H1 (cell line): Measurements from ENCODE around the gene PROM2. TPM values are rescaled to one million over a fixed set of nuclear protein-coding genes. Genes with fewer than 3 reads are reported as not detected.

Experiments
- CTCF ChIA-PET: fragments of 300-600 bp; sonication (Branson Sonifier 250); formaldehyde crosslinking; loops from one replicate; lab custom pipeline; 2021; ENCODE audit not compliant: partially characterized antibody; lab: Charles Lee
- POLR2A ChIA-PET: fragments of 300-600 bp; sonication (Branson Sonifier 250); formaldehyde crosslinking; loops from one replicate; lab custom pipeline; 2021; ENCODE audit warnings: inconsistent platforms; ENCODE audit not compliant: partially characterized antibody; lab: Charles Lee
- DNase-seq, 2 experiments: peaks; one replicate each; pipeline versions ENCODE4 v3.0.0 to v3.0.0-alpha.2; 2010 to 2022; ENCODE audit warnings: low spot score in 2 of 2, low read depth in 1 of 2, mixed read lengths in 1 of 2
- FAIRE-seq: peaks from 2 replicates; lab custom pipeline; 2011; peaks lifted over from hg19 to GRCh38; lab: Jason Lieb, UNC
- H2AFZ ChIP-seq: 2 replicates; pipeline ENCODE4 v1.8.1; 2012; ENCODE audit warnings: low read length, inconsistent platforms
- H2AK5ac ChIP-seq: 2 replicates; pipeline ENCODE4 v1.6.1; 2013; ENCODE audit warnings: low read depth, low read length
- H2BK120ac ChIP-seq: replicated peaks from 2 replicates; pipeline ENCODE3; 2013; ENCODE audit warnings: low read depth, low read length, inconsistent platforms
- H2BK12ac ChIP-seq: 2 replicates; pipeline ENCODE4 v1.6.1; 2013; ENCODE audit warnings: low read depth, low read length
- H2BK15ac ChIP-seq: 2 replicates; pipeline ENCODE4 v1.6.1; 2013; ENCODE audit warnings: low read length
- H2BK20ac ChIP-seq: 2 replicates; pipeline ENCODE4 v1.6.1; 2013; ENCODE audit warnings: low read length
- H2BK5ac ChIP-seq: 2 replicates; pipeline ENCODE4 v1.6.1; 2013; ENCODE audit warnings: low read depth, low read length
- H3K14ac ChIP-seq: 2 replicates; pipeline ENCODE4 v1.6.1; 2013; ENCODE audit warnings: inconsistent platforms; ENCODE audit not compliant: insufficient read length
- H3K18ac ChIP-seq: 2 replicates; pipeline ENCODE4 v1.6.1; 2013; ENCODE audit warnings: low read length; ENCODE audit errors: extremely low read depth
- H3K23ac ChIP-seq: 2 replicates; pipeline ENCODE4 v1.6.1; 2013; ENCODE audit warnings: inconsistent platforms; ENCODE audit not compliant: insufficient read length
- H3K23me2 ChIP-seq: 2 replicates; pipeline ENCODE4 v1.6.1; 2013; ENCODE audit warnings: low read depth, low read length
- H3K27ac ChIP-seq: 2 replicates; pipeline ENCODE4 v1.6.1; 2011; ENCODE audit warnings: low read depth, low read length, inconsistent platforms
- H3K27me3 ChIP-seq, 4 experiments: replicated peaks in 1 of 4; 1 replicate in 1 of 4; 2 replicates in 3 of 4; pipeline versions ENCODE4 v1.6.1 to v1.8.1; 2011 to 2013; ENCODE audit warnings: low read length in 3 of 4, mild to moderate bottlenecking in 3 of 4, inconsistent platforms in 2 of 4, mixed read lengths in 2 of 4, moderate library complexity in 1 of 4; ENCODE audit not compliant: control insufficient read depth in 3 of 4, insufficient read depth in 3 of 4; ENCODE audit errors: extremely low read depth in 1 of 4
- H3K36me3 ChIP-seq, 4 experiments: 2 replicates each; pipeline versions ENCODE4 v1.6.1 to v1.8.1; 2011 to 2013; ENCODE audit warnings: mild to moderate bottlenecking in 4 of 4, low read length in 3 of 4, moderate library complexity in 2 of 4, control low read depth in 1 of 4, inconsistent platforms in 1 of 4; ENCODE audit not compliant: insufficient read depth in 4 of 4, control insufficient read depth in 2 of 4
- H3K4ac ChIP-seq: replicated peaks from 2 replicates; pipeline ENCODE3; 2013; ENCODE audit warnings: low read length, low read depth, mixed read lengths, inconsistent platforms; ENCODE audit not compliant: insufficient read length
- H3K4me1 ChIP-seq, 4 experiments: replicated peaks in 1 of 4; 1 replicate in 1 of 4; 2 replicates in 3 of 4; pipeline versions ENCODE4 v1.6.1 to v1.8.1; 2011 to 2013; ENCODE audit warnings: low read length in 3 of 4, inconsistent platforms in 2 of 4, mixed read lengths in 1 of 4; ENCODE audit not compliant: insufficient read depth in 4 of 4, control insufficient read depth in 3 of 4
- H3K4me2 ChIP-seq, 2 experiments: 2 replicates each; pipeline versions ENCODE4 v1.6.1 to v1.8.1; 2011 to 2013; ENCODE audit warnings: low read depth in 2 of 2, low read length in 2 of 2, control low read depth in 1 of 2, inconsistent platforms in 1 of 2, mild to moderate bottlenecking in 1 of 2; ENCODE audit not compliant: insufficient read depth in 1 of 2
- H3K4me3 ChIP-seq, 4 experiments: fragments of 200-600, 300-600 bp in 1 of 4; sonication (generic), shearing (Covaris generic), sonication (Bioruptor Twin) in 1 of 4; 2 replicates each; pipeline versions ENCODE4 v1.5.1 to v1.8.1; 2011 to 2016; ENCODE audit warnings: low read length in 4 of 4, low read depth in 3 of 4, control low read depth in 2 of 4, inconsistent platforms in 2 of 4, mild to moderate bottlenecking in 2 of 4, mixed read lengths in 1 of 4, moderate library complexity in 1 of 4; ENCODE audit not compliant: insufficient read depth in 2 of 4; ENCODE audit errors: extremely low read depth in 1 of 4
- H3K56ac ChIP-seq: replicated peaks from 2 replicates; pipeline ENCODE3; 2013; ENCODE audit warnings: low read depth, mild to moderate bottlenecking, mixed read lengths, low read length, inconsistent platforms; ENCODE audit not compliant: insufficient read length
- H3K79me1 ChIP-seq: 2 replicates; pipeline ENCODE4 v1.6.1; 2013; ENCODE audit warnings: low read depth, low read length, control low read depth
- H3K79me2 ChIP-seq, 2 experiments: 2 replicates each; pipeline versions ENCODE4 v1.6.1 to v1.8.1; 2012 to 2013; ENCODE audit warnings: low read length in 2 of 2, mild to moderate bottlenecking in 2 of 2, inconsistent platforms in 1 of 2; ENCODE audit not compliant: insufficient read depth in 2 of 2, control insufficient read depth in 1 of 2
- H3K9ac ChIP-seq, 4 experiments: replicated peaks in 1 of 4; 1 replicate in 1 of 4; 2 replicates in 3 of 4; pipeline versions ENCODE4 v1.6.1 to v1.8.1; 2011 to 2013; ENCODE audit warnings: low read depth in 3 of 4, low read length in 3 of 4, control low read depth in 2 of 4, mild to moderate bottlenecking in 2 of 4, moderate library complexity in 2 of 4, inconsistent platforms in 1 of 4; ENCODE audit errors: extremely low read depth in 1 of 4
- H3K9me3 ChIP-seq, 2 experiments: 2 replicates each; pipeline versions ENCODE4 v1.6.1 to v1.8.1; 2012 to 2013; ENCODE audit warnings: mild to moderate bottlenecking in 2 of 2, moderate library complexity in 2 of 2, control low read depth in 1 of 2, inconsistent platforms in 1 of 2, low read depth in 1 of 2, low read length in 1 of 2, mixed read lengths in 1 of 2; ENCODE audit not compliant: insufficient read depth in 2 of 2
- H4K20me1 ChIP-seq, 2 experiments: replicated peaks in 1 of 2; 2 replicates each; pipeline versions ENCODE3 to v1.8.1; 2011 to 2013; ENCODE audit warnings: inconsistent platforms in 2 of 2, low read length in 2 of 2, mild to moderate bottlenecking in 1 of 2; ENCODE audit not compliant: insufficient read depth in 2 of 2, control insufficient read depth in 1 of 2
- H4K5ac ChIP-seq: 2 replicates; pipeline ENCODE4 v1.6.1; 2013; ENCODE audit warnings: low read length, low read depth, mixed read lengths, inconsistent platforms; ENCODE audit not compliant: insufficient read length
- H4K8ac ChIP-seq: 2 replicates; pipeline ENCODE4 v1.8.0; 2013; ENCODE audit warnings: mild to moderate bottlenecking, moderate library complexity, low read length, inconsistent platforms; ENCODE audit not compliant: insufficient read depth; ENCODE audit errors: extremely low read depth
- H4K91ac ChIP-seq: replicated peaks from 2 replicates; pipeline ENCODE3; 2013; ENCODE audit warnings: low read length, mixed read lengths, inconsistent platforms; ENCODE audit not compliant: insufficient read length
- BACH1 ChIP-seq: IDR thresholded peaks from 2 replicates; pipeline ENCODE4 v1.6.1; 2012; ENCODE audit warnings: low read length, improper control_type of control experiment
- BRCA1 ChIP-seq: IDR thresholded peaks from 2 replicates; pipeline ENCODE4 v1.6.1; 2012; ENCODE audit warnings: low read depth, low read length, improper control_type of control experiment
- CTBP2 ChIP-seq: IDR thresholded peaks from 2 replicates; pipeline ENCODE4 v1.7.0; 2011; ENCODE audit warnings: borderline replicate concordance, mild to moderate bottlenecking, moderate library complexity, mixed read lengths, low read length; ENCODE audit not compliant: insufficient read depth, insufficient read length
- EZH2 ChIP-seq: fragments of 200-600 bp; sonication (generic); IDR thresholded peaks from 2 replicates; pipeline ENCODE4 v1.7.1; 2012; ENCODE audit warnings: low read depth, mild to moderate bottlenecking, moderate library complexity, low read length, inconsistent platforms; ENCODE audit not compliant: severe bottlenecking
- GTF2F1 ChIP-seq: IDR thresholded peaks from 2 replicates; pipeline ENCODE4 v1.6.1; 2012; ENCODE audit warnings: low read depth, low read length, improper control_type of control experiment, borderline replicate concordance
- JUND ChIP-seq: IDR thresholded peaks from 2 replicates; pipeline ENCODE4 v1.6.1; 2011; ENCODE audit warnings: mild to moderate bottlenecking, improper control_type of control experiment, low read length
- POLR2A ChIP-seq, 2 experiments: IDR thresholded peaks; 1 replicate in 1 of 2; 2 replicates in 1 of 2; pipeline ENCODE4 v1.6.1; 2011; ENCODE audit warnings: low read depth in 2 of 2, low read length in 2 of 2, mild to moderate bottlenecking in 2 of 2; ENCODE audit errors: control extremely low read depth in 1 of 2
- RXRA ChIP-seq: IDR thresholded peaks from 2 replicates; pipeline ENCODE4 v1.6.1; 2011; ENCODE audit warnings: low read depth, mild to moderate bottlenecking, low read length, moderate library complexity; ENCODE audit not compliant: insufficient read depth
- SIN3A ChIP-seq, 2 experiments: IDR thresholded peaks in 1 of 2; conservative IDR thresholded peaks in 1 of 2; 2 replicates each; pipeline ENCODE4 v1.6.1; 2011 to 2012; ENCODE audit warnings: low read length in 2 of 2, improper control_type of control experiment in 1 of 2, low read depth in 1 of 2, mild to moderate bottlenecking in 1 of 2
- WGBS, 2 experiments: shearing (Covaris generic) in 1 of 2; methylation state at CpG; one replicate each; pipeline versions ENCODE4 v1.1.6 to v1.1.7; 2013 to 2015; ENCODE audit warnings: low lambda C conversion rate in 2 of 2, mixed read lengths in 2 of 2, inconsistent platforms in 1 of 2, low coverage in 1 of 2, missing lambda C conversion rate in 1 of 2; ENCODE audit not compliant: insufficient replicate concordance in 2 of 2, insufficient coverage in 1 of 2, insufficient read length in 1 of 2; ENCODE audit errors: extremely low coverage in 1 of 2, missing lambda C conversion rate in 1 of 2; 5-methylcytosine and 5-hydroxymethylcytosine counted together
- polyA plus RNA-seq, 7 experiments: library from polyadenylated mRNA; depleted of rRNA in 3 of 7; stranded (reverse) in 5 of 7; unstranded in 2 of 7; fragments of >200 nt in 5 of 7; fragments of 200-250 nt in 2 of 7; gene quantifications; 1 replicate in 5 of 7; 2 replicates in 1 of 7; 4 replicates in 1 of 7; pipeline versions ENCODE4 v1.2.1 to v1.2.3, GENCODE V29; 2011 to 2013; ENCODE audit warnings: missing spikeins in 2 of 7, mixed read lengths in 2 of 7
- total RNA-seq: library from RNA; stranded (reverse); fragmentation: NEBNext Ultra II Directional; extraction: Animal tissue kit (Norgen Biotek cat#: 25700); gene quantifications from 2 replicates; pipeline ENCODE4 v1.2.1, GENCODE V29; 2021

Gene PROM2
- total and polyA plus RNA-seq, 2 of the 8 experiments (the other 6 are each of a cell fraction or from before 2014, with no cell fraction given), result 1.6 to 3.8 TPM

GRCh38 chr2:95332036-95332435 lies 57.8 kb downstream of the PROM2 start:
- no peak overlapping the region for H3K27ac ChIP-seq
- no peak overlapping the region for H3K23ac ChIP-seq
- no peaks in the 10 kb centered on the region for H3K79me1 ChIP-seq
- H3K56ac ChIP-seq, result no peak overlapping the region
- peaks cover 75 to 94% of the 10 kb centered on the region in 2 experiments for H3K9me3 ChIP-seq
- no peaks in the 10 kb centered on the region for H3K79me2 ChIP-seq
- no peak overlapping the region for H3K18ac ChIP-seq
- H2AK5ac ChIP-seq, result no peak overlapping the region
- DNase-seq, result no peak
- no peak overlapping the region for H3K9ac ChIP-seq
- no peak for FAIRE-seq
- ChIA-PET POLR2A (no interaction called here), CTCF (no interaction called here)
- no peak overlapping the region for H2BK15ac ChIP-seq
- H3K4me1 ChIP-seq, result no peaks in the 10 kb centered on the region; a peak in 1 of 7 replicates
- no peak overlapping the region for H2AFZ ChIP-seq
- no peak overlapping the region for H3K4ac ChIP-seq
- H4K20me1 ChIP-seq, result no peaks in the 10 kb centered on the region
- peaks cover 2% of the 10 kb centered on the region; the same call in 1 of the 2 replicates for H3K23me2 ChIP-seq
- no peak overlapping the region for H3K4me2 ChIP-seq
- H2BK12ac ChIP-seq, result no peak overlapping the region
- TF ChIP-seq CTBP2 (no peak), RXRA (no peak), POLR2A (IDR thresholded peaks at IDR 0.05; ENCODE audit: control extremely low read depth in 1 of 2, low read depth in 2 of 2, low read length in 2 of 2) (no peak), SIN3A (conservative IDR thresholded peaks at IDR 0.05 in 1 of 2, IDR thresholded peaks at IDR 0.05 in 1 of 2; ENCODE audit: low read depth in 1 of 2, low read length in 2 of 2) (no peak), GTF2F1 (no peak), EZH2 (no peak), JUND (no peak), BACH1 (no peak), BRCA1 (no peak)
- H4K8ac ChIP-seq, result peak overlapping the region; percentile 14; the same call in 1 of the 2 replicates
- no peak overlapping the region for H2BK5ac ChIP-seq
- H3K36me3 ChIP-seq, result no peaks in the 10 kb centered on the region; a peak in 1 of 8 replicates
- H3K27me3 ChIP-seq, result no peaks in the 10 kb centered on the region
- H4K91ac ChIP-seq, result no peak overlapping the region
- 74% methylated on average over 8 of the region's 8 CpGs; no CpG with 5 or more reads in 1 of the 2 experiments for WGBS, 2 experiments
- no peak overlapping the region for H4K5ac ChIP-seq
- H3K14ac ChIP-seq, result no peak overlapping the region
- H2BK20ac ChIP-seq, result no peak overlapping the region
- no peak overlapping the region for H3K4me3 ChIP-seq
- H2BK120ac ChIP-seq, result no peak overlapping the region
